Measurements from ENCODE around the gene METTL24. TPM values are rescaled to one million over a fixed set of nuclear protein-coding genes. Genes with fewer than 3 reads are reported as not detected.

Gene METTL24
- total and polyA plus RNA-seq, 10 of the 15 experiments (the other 5 are each of a cell fraction or from before 2014, with no cell fraction given), result 0.20 TPM; not detected in 9

DNA sequence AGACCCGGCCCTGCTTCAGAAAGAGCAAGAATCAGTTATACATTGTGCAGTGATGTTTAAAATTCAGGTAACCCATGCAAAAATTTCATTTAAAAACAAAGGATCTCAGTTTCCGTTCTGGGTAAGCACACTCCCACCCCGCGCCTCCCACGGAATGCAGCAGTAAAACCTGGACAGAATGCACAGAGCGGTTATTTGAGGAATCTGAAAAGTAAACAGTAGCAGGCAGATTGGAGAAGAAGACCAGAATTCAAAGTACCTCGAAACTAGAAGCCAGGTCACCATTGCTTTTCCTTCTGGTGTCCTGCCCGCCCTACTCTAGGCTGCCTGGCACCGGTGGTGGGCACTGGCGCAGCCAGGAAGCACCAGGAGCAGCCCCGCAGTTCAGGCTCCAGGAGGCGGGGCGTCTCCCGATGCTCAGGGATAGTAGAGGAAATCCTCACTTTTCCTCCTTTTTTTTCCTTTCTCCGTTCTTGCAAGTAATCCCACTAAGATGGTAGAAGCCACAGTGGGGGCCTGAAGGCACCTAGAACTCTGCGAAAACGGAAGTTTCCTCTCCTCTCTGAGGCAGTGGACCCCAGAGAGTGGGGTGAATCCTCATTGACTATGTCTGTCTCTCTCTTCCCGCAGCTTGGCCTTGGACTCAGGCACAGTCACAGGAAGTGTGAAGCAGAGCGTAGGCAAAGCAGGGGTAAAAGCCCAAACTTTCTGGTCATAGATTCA is 28.3 kb downstream of the METTL24 start (continued):
- TF ChIP-seq CREB1 (IDR thresholded peaks at IDR 0.05; ENCODE audit: low read depth) (no peak), E4F1 (IDR thresholded peaks at IDR 0.05; ENCODE audit: borderline replicate concordance, partially characterized antibody) (no peak), CHD1 (IDR thresholded peaks at IDR 0.05; ENCODE audit: low read depth, low read length) (no peak), CBFB (IDR thresholded peaks at IDR 0.05; ENCODE audit: low read depth) (no peak)
- TF ChIP-seq, protein P1, sequence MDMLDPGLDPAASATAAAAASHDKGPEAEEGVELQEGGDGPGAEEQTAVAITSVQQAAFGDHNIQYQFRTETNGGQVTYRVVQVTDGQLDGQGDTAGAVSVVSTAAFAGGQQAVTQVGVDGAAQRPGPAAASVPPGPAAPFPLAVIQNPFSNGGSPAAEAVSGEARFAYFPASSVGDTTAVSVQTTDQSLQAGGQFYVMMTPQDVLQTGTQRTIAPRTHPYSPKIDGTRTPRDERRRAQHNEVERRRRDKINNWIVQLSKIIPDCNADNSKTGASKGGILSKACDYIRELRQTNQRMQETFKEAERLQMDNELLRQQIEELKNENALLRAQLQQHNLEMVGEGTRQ (IDR thresholded peaks at IDR 0.05; ENCODE audit: borderline replicate concordance, low read depth, low read length), result no peak

- intact Hi-C loops (cut with micrococcal nuclease; ENCODE audit: unreplicated experiment), result no loop called here
- no peak for ATAC-seq
- TF ChIP-seq CHD1 (IDR thresholded peaks at IDR 0.05; ENCODE audit: low read depth, low read length) (no peak), CREB1 (IDR thresholded peaks at IDR 0.05; ENCODE audit: low read depth) (no peak), IKZF2 (IDR thresholded peaks at IDR 0.05) (no peak), ZBTB33 (IDR thresholded peaks at IDR 0.05) (no peak)
- TF ChIP-seq, protein P2, sequence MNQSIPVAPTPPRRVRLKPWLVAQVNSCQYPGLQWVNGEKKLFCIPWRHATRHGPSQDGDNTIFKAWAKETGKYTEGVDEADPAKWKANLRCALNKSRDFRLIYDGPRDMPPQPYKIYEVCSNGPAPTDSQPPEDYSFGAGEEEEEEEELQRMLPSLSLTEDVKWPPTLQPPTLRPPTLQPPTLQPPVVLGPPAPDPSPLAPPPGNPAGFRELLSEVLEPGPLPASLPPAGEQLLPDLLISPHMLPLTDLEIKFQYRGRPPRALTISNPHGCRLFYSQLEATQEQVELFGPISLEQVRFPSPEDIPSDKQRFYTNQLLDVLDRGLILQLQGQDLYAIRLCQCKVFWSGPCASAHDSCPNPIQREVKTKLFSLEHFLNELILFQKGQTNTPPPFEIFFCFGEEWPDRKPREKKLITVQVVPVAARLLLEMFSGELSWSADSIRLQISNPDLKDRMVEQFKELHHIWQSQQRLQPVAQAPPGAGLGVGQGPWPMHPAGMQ (IDR thresholded peaks at IDR 0.05; ENCODE audit: borderline replicate concordance), result no peak
- TF ChIP-seq, protein P3, sequence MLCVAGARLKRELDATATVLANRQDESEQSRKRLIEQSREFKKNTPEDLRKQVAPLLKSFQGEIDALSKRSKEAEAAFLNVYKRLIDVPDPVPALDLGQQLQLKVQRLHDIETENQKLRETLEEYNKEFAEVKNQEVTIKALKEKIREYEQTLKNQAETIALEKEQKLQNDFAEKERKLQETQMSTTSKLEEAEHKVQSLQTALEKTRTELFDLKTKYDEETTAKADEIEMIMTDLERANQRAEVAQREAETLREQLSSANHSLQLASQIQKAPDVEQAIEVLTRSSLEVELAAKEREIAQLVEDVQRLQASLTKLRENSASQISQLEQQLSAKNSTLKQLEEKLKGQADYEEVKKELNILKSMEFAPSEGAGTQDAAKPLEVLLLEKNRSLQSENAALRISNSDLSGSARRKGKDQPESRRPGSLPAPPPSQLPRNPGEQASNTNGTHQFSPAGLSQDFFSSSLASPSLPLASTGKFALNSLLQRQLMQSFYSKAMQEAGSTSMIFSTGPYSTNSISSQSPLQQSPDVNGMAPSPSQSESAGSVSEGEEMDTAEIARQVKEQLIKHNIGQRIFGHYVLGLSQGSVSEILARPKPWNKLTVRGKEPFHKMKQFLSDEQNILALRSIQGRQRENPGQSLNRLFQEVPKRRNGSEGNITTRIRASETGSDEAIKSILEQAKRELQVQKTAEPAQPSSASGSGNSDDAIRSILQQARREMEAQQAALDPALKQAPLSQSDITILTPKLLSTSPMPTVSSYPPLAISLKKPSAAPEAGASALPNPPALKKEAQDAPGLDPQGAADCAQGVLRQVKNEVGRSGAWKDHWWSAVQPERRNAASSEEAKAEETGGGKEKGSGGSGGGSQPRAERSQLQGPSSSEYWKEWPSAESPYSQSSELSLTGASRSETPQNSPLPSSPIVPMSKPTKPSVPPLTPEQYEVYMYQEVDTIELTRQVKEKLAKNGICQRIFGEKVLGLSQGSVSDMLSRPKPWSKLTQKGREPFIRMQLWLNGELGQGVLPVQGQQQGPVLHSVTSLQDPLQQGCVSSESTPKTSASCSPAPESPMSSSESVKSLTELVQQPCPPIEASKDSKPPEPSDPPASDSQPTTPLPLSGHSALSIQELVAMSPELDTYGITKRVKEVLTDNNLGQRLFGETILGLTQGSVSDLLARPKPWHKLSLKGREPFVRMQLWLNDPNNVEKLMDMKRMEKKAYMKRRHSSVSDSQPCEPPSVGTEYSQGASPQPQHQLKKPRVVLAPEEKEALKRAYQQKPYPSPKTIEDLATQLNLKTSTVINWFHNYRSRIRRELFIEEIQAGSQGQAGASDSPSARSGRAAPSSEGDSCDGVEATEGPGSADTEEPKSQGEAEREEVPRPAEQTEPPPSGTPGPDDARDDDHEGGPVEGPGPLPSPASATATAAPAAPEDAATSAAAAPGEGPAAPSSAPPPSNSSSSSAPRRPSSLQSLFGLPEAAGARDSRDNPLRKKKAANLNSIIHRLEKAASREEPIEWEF (IDR thresholded peaks at IDR 0.05; ENCODE audit: insufficient replicate concordance, low read depth, low read length), result no peak
Observed at GRCh38 chr6:110329348-110329713, 28.8 kb downstream of the METTL24 start.

More at GRCh38 chr6:110329348-110329713, 28.8 kb downstream of the METTL24 start:
- in situ Hi-C loops (cut with MboI), result no loop called here
- ChIA-PET RAD21 (ENCODE audit: unreplicated experiment) (no interaction called here), SMC1A (ENCODE audit: uncharacterized antibody, unreplicated experiment) (interaction anchor here (1.2 kb wide), 1 partner anchor 148 kb away, joined by 3 read pairs; no protein-coding TSS in a partner anchor), POLR2A (no interaction called here), CTCF (no interaction called here)
- FAIRE-seq (no peak), DNase-seq (ENCODE audit: low read depth, low spot score) (no peak)
- Histone ChIP-seq H3K27me3 (replicated peaks in 1 of 2; ENCODE audit: control insufficient read depth in 2 of 2, insufficient read depth in 2 of 2, low read length in 1 of 2) (no peaks in the 10 kb centered on the region; a peak in 1 of 4 replicates), H3K4me1 (ENCODE audit: control insufficient read depth, insufficient read depth, low read length) (no peaks in the 10 kb centered on the region), H4K20me1 (ENCODE audit: control insufficient read depth, insufficient read depth) (no peaks in the 10 kb centered on the region; the same call in 1 of the 2 replicates), H3K36me3 (ENCODE audit: control insufficient read depth in 2 of 2, insufficient read depth in 2 of 2, low read length in 1 of 2) (no peaks in the 10 kb centered on the region), H3K4me2 (ENCODE audit: control insufficient read depth, insufficient read depth) (no peak overlapping the region), H2AFZ (ENCODE audit: control insufficient read depth, low read depth, low read length) (no peak overlapping the region), H3K9ac (ENCODE audit: control insufficient read depth, insufficient read depth, low read length) (no peak overlapping the region), H3K4me3 (no peak overlapping the region), H3K79me2 (ENCODE audit: control insufficient read depth, insufficient read depth, low read length) (no peaks in the 10 kb centered on the region), H3K27ac (ENCODE audit: control insufficient read depth, insufficient read depth) (no peak overlapping the region), H3K9me3 (replicated peaks; ENCODE audit: control insufficient read depth, insufficient read depth, low read length) (no peaks in the 10 kb centered on the region)
- WGBS (ENCODE audit: insufficient coverage, insufficient replicate concordance, low lambda C conversion rate, missing lambda C conversion rate), result 55% methylated on average over 7 of the region's 7 CpGs
- BruUV-seq (replicated peaks), result no TSS peak

Measured in GM12878 (cell line).